ENCODE measurements around the gene EPHB2.
"Not testable (repeated sequence)": the region's sequence is repeated elsewhere in the genome, so short reads cannot be mapped to it uniquely, and the experiment has no call there.

EPHB2 gene

GRCh38 chr1:22838965-22839364 is 128.3 kb downstream of the EPHB2 start:
- no peak for FAIRE-seq
- no peak for DNase-seq (ENCODE audit: insufficient read length, low spot score)
- TF ChIP-seq TAF1 (IDR thresholded peaks at IDR 0.05; ENCODE audit: low read depth, low read length) (no peak), POU2F2 (IDR thresholded peaks at IDR 0.05; ENCODE audit: low read depth, low read length) (no peak), PAX5 (IDR thresholded peaks at IDR 0.05; ENCODE audit: insufficient read depth, low read length, severe bottlenecking) (no peak), SPI1 (IDR thresholded peaks at IDR 0.05; ENCODE audit: low read depth, low read length) (no peak), POLR2A (IDR thresholded peaks at IDR 0.05; ENCODE audit: low read depth, low read length) (no peak), POLR2AphosphoS5 (IDR thresholded peaks at IDR 0.05; ENCODE audit: low read depth, low read length) (no peak)

GRCh38 chr1:22839806-22840205 is 129.2 kb downstream of the EPHB2 start:
- FAIRE-seq, result no peak

GRCh38 chr1:22841142-22841541 is 130.5 kb downstream of the EPHB2 start:
- TF ChIP-seq PAX5 (IDR thresholded peaks at IDR 0.05; ENCODE audit: insufficient read depth, low read length, severe bottlenecking) (no peak), POU2F2 (IDR thresholded peaks at IDR 0.05; ENCODE audit: low read depth, low read length) (no peak), TAF1 (IDR thresholded peaks at IDR 0.05; ENCODE audit: low read depth, low read length) (no peak), SPI1 (IDR thresholded peaks at IDR 0.05; ENCODE audit: low read depth, low read length) (no peak), POLR2AphosphoS5 (IDR thresholded peaks at IDR 0.05; ENCODE audit: low read depth, low read length) (no peak), POLR2A (IDR thresholded peaks at IDR 0.05; ENCODE audit: low read depth, low read length) (no peak)
- no peak for FAIRE-seq
- DNase-seq (ENCODE audit: insufficient read length, low spot score), result no peak

More at GRCh38 chr1:22839806-22840205, 129.2 kb downstream of the EPHB2 start:
- no peak for DNase-seq (ENCODE audit: insufficient read length, low spot score)
- no peak for TF ChIP-seq POU2F2 (IDR thresholded peaks at IDR 0.05; ENCODE audit: low read depth, low read length)
- TF ChIP-seq POLR2AphosphoS5 (IDR thresholded peaks at IDR 0.05; ENCODE audit: low read depth, low read length), result no peak
- TF ChIP-seq POLR2A (IDR thresholded peaks at IDR 0.05; ENCODE audit: low read depth, low read length), result no peak
- TF ChIP-seq PAX5 (IDR thresholded peaks at IDR 0.05; ENCODE audit: insufficient read depth, low read length, severe bottlenecking), result no peak
- no peak for TF ChIP-seq SPI1 (IDR thresholded peaks at IDR 0.05; ENCODE audit: low read depth, low read length)
- no peak for TF ChIP-seq TAF1 (IDR thresholded peaks at IDR 0.05; ENCODE audit: low read depth, low read length)

GRCh38 chr1:22841860-22842281 is 131.2 kb downstream of the EPHB2 start:
- DNase-seq (ENCODE audit: insufficient read length, low spot score), result no peak
- no peak for FAIRE-seq
- TF ChIP-seq POLR2A (IDR thresholded peaks at IDR 0.05; ENCODE audit: low read depth, low read length) (no peak), TAF1 (IDR thresholded peaks at IDR 0.05; ENCODE audit: low read depth, low read length) (no peak), POU2F2 (IDR thresholded peaks at IDR 0.05; ENCODE audit: low read depth, low read length) (no peak), SPI1 (IDR thresholded peaks at IDR 0.05; ENCODE audit: low read depth, low read length) (no peak), PAX5 (IDR thresholded peaks at IDR 0.05; ENCODE audit: insufficient read depth, low read length, severe bottlenecking) (no peak), POLR2AphosphoS5 (IDR thresholded peaks at IDR 0.05; ENCODE audit: low read depth, low read length) (no peak)

GRCh38 chr1:22843441-22844183 is 133.0 kb downstream of the EPHB2 start:
- not testable (repeated sequence) for FAIRE-seq; DNase-seq (ENCODE audit: insufficient read length, low spot score)

- FAIRE-seq (no peak), DNase-seq (ENCODE audit: insufficient read length, low spot score) (no peak)
- TF ChIP-seq POLR2AphosphoS5 (IDR thresholded peaks at IDR 0.05; ENCODE audit: low read depth, low read length), result no peak
- TF ChIP-seq PAX5 (IDR thresholded peaks at IDR 0.05; ENCODE audit: insufficient read depth, low read length, severe bottlenecking), result no peak
- no peak for TF ChIP-seq TAF1 (IDR thresholded peaks at IDR 0.05; ENCODE audit: low read depth, low read length)
- TF ChIP-seq POU2F2 (IDR thresholded peaks at IDR 0.05; ENCODE audit: low read depth, low read length), result no peak
- no peak for TF ChIP-seq POLR2A (IDR thresholded peaks at IDR 0.05; ENCODE audit: low read depth, low read length)
- no peak for TF ChIP-seq SPI1 (IDR thresholded peaks at IDR 0.05; ENCODE audit: low read depth, low read length)
These were observed 134.0 kb downstream of the EPHB2 start for GRCh38 chr1:22844621-22845020.

GRCh38 chr1:22845398-22845935 is 134.8 kb downstream of the EPHB2 start:
- FAIRE-seq, result no peak
- no peak for DNase-seq (ENCODE audit: insufficient read length, low spot score)
- TF ChIP-seq SPI1 (IDR thresholded peaks at IDR 0.05; ENCODE audit: low read depth, low read length) (no peak), PAX5 (IDR thresholded peaks at IDR 0.05; ENCODE audit: insufficient read depth, low read length, severe bottlenecking) (no peak), TAF1 (IDR thresholded peaks at IDR 0.05; ENCODE audit: low read depth, low read length) (no peak)

GRCh38 chr1:22846458-22846857 is 135.8 kb downstream of the EPHB2 start:
- no peak for FAIRE-seq
- no peak for DNase-seq (ENCODE audit: insufficient read length, low spot score)
- TF ChIP-seq SPI1 (IDR thresholded peaks at IDR 0.05; ENCODE audit: low read depth, low read length) (no peak), PAX5 (IDR thresholded peaks at IDR 0.05; ENCODE audit: insufficient read depth, low read length, severe bottlenecking) (no peak), TAF1 (IDR thresholded peaks at IDR 0.05; ENCODE audit: low read depth, low read length) (no peak), POLR2A (IDR thresholded peaks at IDR 0.05; ENCODE audit: low read depth, low read length) (no peak), POLR2AphosphoS5 (IDR thresholded peaks at IDR 0.05; ENCODE audit: low read depth, low read length) (no peak), POU2F2 (IDR thresholded peaks at IDR 0.05; ENCODE audit: low read depth, low read length) (no peak)

- TF ChIP-seq PAX5 (IDR thresholded peaks at IDR 0.05; ENCODE audit: insufficient read depth, low read length, severe bottlenecking), result no peak
- no peak for TF ChIP-seq POLR2AphosphoS5 (IDR thresholded peaks at IDR 0.05; ENCODE audit: low read depth, low read length)
- TF ChIP-seq POU2F2 (IDR thresholded peaks at IDR 0.05; ENCODE audit: low read depth, low read length), result no peak
- no peak for TF ChIP-seq SPI1 (IDR thresholded peaks at IDR 0.05; ENCODE audit: low read depth, low read length)
- no peak for TF ChIP-seq POLR2A (IDR thresholded peaks at IDR 0.05; ENCODE audit: low read depth, low read length)
- TF ChIP-seq TAF1 (IDR thresholded peaks at IDR 0.05; ENCODE audit: low read depth, low read length), result no peak
- DNase-seq (ENCODE audit: insufficient read length, low spot score) (no peak), FAIRE-seq (no peak)
These were observed 136.6 kb downstream of the EPHB2 start for GRCh38 chr1:22847249-22847648.

GRCh38 chr1:22847709-22848108 is 137.1 kb downstream of the EPHB2 start:
- FAIRE-seq (no peak), DNase-seq (ENCODE audit: insufficient read length, low spot score) (no peak)
- TF ChIP-seq POLR2AphosphoS5 (IDR thresholded peaks at IDR 0.05; ENCODE audit: low read depth, low read length) (no peak), POU2F2 (IDR thresholded peaks at IDR 0.05; ENCODE audit: low read depth, low read length) (no peak), PAX5 (IDR thresholded peaks at IDR 0.05; ENCODE audit: insufficient read depth, low read length, severe bottlenecking) (no peak), SPI1 (IDR thresholded peaks at IDR 0.05; ENCODE audit: low read depth, low read length) (no peak), POLR2A (IDR thresholded peaks at IDR 0.05; ENCODE audit: low read depth, low read length) (no peak), TAF1 (IDR thresholded peaks at IDR 0.05; ENCODE audit: low read depth, low read length) (no peak)
